Stimulated activated naive CD4-positive, alpha-beta T cell (primary cell): ENCODE measurements around the gene SLC35C1.

Source experiments
- DNase-seq, 6 experiments: peaks; one replicate each; lab custom pipeline; 2025; lab: John Stamatoyannopoulos, UW

SLC35C1 gene

GRCh38 chr11:45846974-45847910 lies 42.3 kb downstream of the SLC35C1 start, which contains the start of gene CRY2:
Gene CRY2 (plus strand): TSS chr11:45847475. CDS start chr11:45847491, 16 bp downstream.
- peak; percentile 94 to 98 (median 97) for DNase-seq

GRCh38 chr11:45847911-45848316 lies 43.0 kb downstream of the SLC35C1 start:
- peak in 5 of 6 experiments; percentile 21 to 69 (median 45) for DNase-seq

DNA sequence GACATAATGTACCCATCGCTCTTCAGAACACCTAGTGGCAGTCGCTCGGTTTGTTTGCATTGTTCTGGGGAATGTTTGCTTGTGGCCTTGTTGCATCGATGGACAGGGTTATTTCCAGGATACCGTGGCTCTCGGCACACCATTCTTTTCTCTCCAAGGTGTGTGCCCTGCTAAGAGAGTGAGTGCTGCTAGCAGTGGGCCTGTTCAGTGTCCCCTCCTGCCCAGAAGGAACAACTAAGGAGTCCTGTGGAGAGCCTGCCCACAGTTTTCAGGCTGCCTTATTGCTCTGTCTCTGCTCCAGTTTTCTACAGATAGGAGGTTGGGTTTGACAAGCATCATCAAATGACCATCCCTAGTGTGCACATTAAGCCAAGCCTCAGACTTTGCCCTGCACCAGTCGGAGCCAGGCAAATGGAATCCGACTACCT lies 43.7 kb downstream of the SLC35C1 start:
- no peak for DNase-seq

DNA sequence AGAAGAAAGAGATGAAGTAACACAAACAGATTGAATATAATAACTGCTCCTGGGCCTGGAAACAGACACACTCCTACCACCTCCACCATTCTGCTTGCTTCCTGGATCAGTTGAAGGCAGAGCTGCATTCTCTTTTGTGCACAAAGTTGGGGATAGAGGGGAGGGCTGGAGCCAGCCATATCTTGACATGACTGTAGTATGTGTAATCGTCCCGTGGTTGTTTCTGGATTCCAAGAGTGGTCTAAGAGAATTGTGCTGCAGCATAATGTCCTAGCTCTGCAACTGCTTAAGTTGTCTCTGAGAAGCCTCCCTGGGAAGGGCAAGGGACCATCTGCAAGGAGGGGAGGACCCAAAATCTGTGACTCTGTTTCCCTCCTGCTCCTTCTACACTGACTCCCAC lies 45.5 kb downstream of the SLC35C1 start:
- no peak for DNase-seq

GRCh38 chr11:45851228-45851627 lies 46.3 kb downstream of the SLC35C1 start:
- DNase-seq: no peak

DNA sequence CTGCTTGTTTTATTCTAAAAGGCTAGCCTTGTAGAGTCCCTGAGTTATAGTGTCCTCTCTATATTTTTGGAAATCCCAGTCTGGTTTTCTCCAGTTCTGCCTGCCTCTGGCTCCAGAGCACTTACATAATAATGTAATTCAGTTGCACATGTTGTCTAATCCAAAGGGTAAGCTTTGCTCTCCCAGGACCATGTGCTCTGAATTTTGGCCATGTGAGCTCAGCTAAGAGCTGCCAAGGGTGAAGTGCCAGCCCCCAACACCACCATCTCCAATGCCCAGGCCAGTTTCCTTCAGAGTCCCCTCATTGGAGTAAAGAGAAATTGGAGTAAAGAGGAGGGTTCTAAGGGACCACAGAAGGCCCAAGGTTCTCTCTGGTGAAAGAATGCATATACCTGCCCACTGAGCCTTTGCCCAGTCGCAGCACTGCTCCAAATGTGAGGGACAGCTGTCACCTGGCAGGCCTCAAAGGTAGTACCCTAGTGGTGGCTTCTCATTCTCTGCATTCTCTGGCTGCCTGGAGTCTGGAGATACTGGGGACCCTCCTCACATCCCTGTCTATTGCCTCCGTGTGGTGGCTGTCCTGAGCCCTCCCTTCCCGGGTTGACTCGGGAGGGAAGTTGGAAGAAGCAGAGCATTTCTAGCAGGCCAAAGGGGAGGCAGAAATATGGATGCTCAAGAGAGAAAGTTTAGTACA lies 47.2 kb downstream of the SLC35C1 start:
- DNase-seq: no peak

- no peak for DNase-seq
Measured at GRCh38 chr11:45852712-45853101, 47.8 kb downstream of the SLC35C1 start.

DNA sequence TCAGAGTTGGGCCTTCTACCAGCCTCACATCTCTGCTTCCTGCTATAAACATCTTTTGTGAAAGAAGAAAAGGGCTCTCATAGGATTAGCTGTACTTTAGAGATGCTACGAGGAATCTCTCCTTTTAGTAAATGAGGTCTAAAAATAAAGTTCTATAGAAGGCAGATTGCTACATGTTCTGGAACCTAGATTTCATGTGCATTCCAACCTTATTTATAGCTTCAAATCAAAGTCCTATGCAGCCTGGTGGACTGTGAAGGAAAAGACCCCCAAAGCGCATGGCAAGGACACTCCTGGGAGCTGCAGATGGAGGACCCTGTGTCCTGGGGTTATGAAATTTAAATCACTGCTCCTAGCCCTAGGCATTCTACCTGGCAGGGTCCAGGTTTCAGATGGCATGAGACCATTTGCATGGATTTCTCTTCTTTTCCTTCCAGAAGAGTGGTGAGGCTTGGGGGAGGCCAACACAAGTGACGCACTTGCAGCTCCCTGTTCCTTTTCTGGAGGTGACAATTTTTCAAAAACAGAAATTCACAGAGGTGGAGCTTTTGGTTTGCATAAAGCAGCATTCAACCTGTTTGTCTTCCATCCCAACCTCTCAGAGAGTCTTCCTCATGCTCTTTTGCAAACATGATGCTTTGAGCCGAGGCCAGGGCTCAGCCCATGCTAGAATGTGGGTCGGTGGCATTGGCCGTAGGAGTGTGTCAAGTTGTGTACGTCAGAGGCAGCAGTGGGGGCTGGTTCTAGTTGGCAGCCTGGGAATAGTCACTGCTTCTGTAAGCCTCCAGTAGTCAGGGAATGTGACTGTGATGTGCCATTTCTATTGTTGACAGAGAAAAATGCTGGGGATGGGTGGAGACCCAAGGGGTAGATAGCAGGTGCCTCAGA lies 48.6 kb downstream of the SLC35C1 start:
- no peak for DNase-seq

DNA sequence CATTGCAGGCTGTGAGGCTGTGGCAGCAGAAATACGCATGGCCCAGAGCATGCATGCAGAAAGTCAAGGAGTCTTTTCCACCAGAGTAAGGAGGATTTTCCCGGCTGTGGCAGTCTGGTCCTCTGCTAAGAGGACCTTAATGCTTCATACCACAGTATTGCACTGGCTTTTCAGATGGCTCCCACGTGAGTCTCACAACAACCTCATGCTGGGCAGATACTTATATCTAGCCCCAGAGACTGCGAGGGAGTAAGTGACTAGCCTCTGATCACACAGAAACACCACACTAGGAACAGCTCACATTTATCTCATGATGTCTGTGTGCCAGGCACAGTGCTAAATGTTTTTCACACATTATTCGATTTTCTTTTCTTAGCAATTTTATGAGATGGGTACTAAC lies 50.4 kb downstream of the SLC35C1 start:
- DNase-seq: no peak

DNA sequence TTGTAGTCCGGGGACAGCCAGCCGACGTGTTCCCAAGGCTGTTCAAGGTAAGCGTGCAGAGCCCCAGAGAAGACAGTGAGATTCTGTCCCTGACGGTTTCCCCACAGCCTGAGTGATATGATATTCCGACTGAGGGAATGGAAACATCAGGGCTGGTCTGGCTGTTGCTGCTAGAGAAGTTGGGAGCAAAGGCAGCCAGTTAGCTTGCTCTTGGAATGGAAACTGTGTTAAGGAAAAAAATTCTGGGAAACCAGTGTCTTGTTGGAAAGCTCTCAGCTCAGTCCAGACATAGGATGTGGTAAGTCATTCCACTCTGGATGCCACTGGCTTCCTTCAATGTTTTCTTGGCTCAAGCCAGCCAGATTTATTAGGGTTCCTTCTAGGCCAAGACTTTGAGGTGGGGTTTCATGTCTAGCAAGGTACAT lies 51.1 kb downstream of the SLC35C1 start:
- no peak for DNase-seq

GRCh38 chr11:45857961-45858474 lies 53.1 kb downstream of the SLC35C1 start:
- no peak for DNase-seq

- DNase-seq: no peak
Measured at GRCh38 chr11:45858751-45859398, 53.9 kb downstream of the SLC35C1 start.

GRCh38 chr11:45859661-45860140 lies 54.8 kb downstream of the SLC35C1 start:
- DNase-seq: no peak

GRCh38 chr11:45860348-45860747 lies 55.4 kb downstream of the SLC35C1 start:
- no peak for DNase-seq

- no peak for DNase-seq
Measured at GRCh38 chr11:45860764-45861510, 56.0 kb downstream of the SLC35C1 start.
